Measurements from ENCODE around the gene RALGPS2.

The RALGPS2 gene

GRCh38 chr1:178864326-178864725, 139.3 kb downstream of the RALGPS2 start:
- peak; percentile 31 for DNase-seq (ENCODE audit: low spot score)

GRCh38 chr1:178867670-178868069, 142.6 kb downstream of the RALGPS2 start:
- DNase-seq (ENCODE audit: low spot score): no peak

- no peak for DNase-seq (ENCODE audit: low spot score)
Measured at GRCh38 chr1:178868706-178869105, 143.7 kb downstream of the RALGPS2 start.

- DNase-seq (ENCODE audit: low spot score): no peak
Measured at GRCh38 chr1:178869119-178869697, 144.2 kb downstream of the RALGPS2 start.

- DNase-seq (ENCODE audit: low spot score): no peak
Measured at GRCh38 chr1:178870221-178870620, 145.2 kb downstream of the RALGPS2 start.

- no peak for DNase-seq (ENCODE audit: low spot score)
Measured at GRCh38 chr1:178870944-178871343, 145.9 kb downstream of the RALGPS2 start, which contains the start of gene ANGPTL1. TSS of gene ANGPTL1 (minus strand) at chr1:178871077. CDS start at chr1:178865776, 5,301 bp downstream.

GRCh38 chr1:178871551-178872320, 146.7 kb downstream of the RALGPS2 start:
- DNase-seq (ENCODE audit: low spot score): no peak

- DNase-seq (ENCODE audit: low spot score): no peak
Measured at GRCh38 chr1:178874966-178875365, 149.9 kb downstream of the RALGPS2 start.

- no peak for DNase-seq (ENCODE audit: low spot score)
Measured at GRCh38 chr1:178875936-178876335, 150.9 kb downstream of the RALGPS2 start.

- no peak for DNase-seq (ENCODE audit: low spot score)
Measured at GRCh38 chr1:178877896-178878295, 152.9 kb downstream of the RALGPS2 start.

- no peak for DNase-seq (ENCODE audit: low spot score)
Measured at GRCh38 chr1:178881950-178882349, 156.9 kb downstream of the RALGPS2 start.

- no peak for DNase-seq (ENCODE audit: low spot score)
Measured at GRCh38 chr1:178885869-178886268, 160.8 kb downstream of the RALGPS2 start.

- no peak for DNase-seq (ENCODE audit: low spot score)
Measured at GRCh38 chr1:178886551-178886950, 161.5 kb downstream of the RALGPS2 start.

- DNase-seq (ENCODE audit: low spot score): no peak
Measured at GRCh38 chr1:178895928-178896327, 170.9 kb downstream of the RALGPS2 start.

GRCh38 chr1:178898401-178898800, 173.4 kb downstream of the RALGPS2 start:
- no peak for DNase-seq (ENCODE audit: low spot score)

GRCh38 chr1:178899402-178899801, 174.4 kb downstream of the RALGPS2 start:
- no peak for DNase-seq (ENCODE audit: low spot score)

- no peak for DNase-seq (ENCODE audit: low spot score)
Measured at GRCh38 chr1:178901482-178902125, 176.6 kb downstream of the RALGPS2 start.

- DNase-seq (ENCODE audit: low spot score): no peak
Measured at GRCh38 chr1:178908358-178908757, 183.3 kb downstream of the RALGPS2 start.

GRCh38 chr1:178910023-178910422, 185.0 kb downstream of the RALGPS2 start:
- no peak for DNase-seq (ENCODE audit: low spot score)

GRCh38 chr1:178912597-178912996, 187.6 kb downstream of the RALGPS2 start:
- DNase-seq (ENCODE audit: low spot score): no peak

- no peak for DNase-seq (ENCODE audit: low spot score)
Measured at GRCh38 chr1:178916448-178917174, 191.6 kb downstream of the RALGPS2 start.

- no peak for DNase-seq (ENCODE audit: low spot score)
Measured at GRCh38 chr1:178918308-178918707, 193.3 kb downstream of the RALGPS2 start.
